ENCODE measurements around the gene CCDC126. TPM values are rescaled to one million over a fixed set of nuclear protein-coding genes. Genes with fewer than 3 reads are reported as not detected.

CCDC126 gene, protein sequence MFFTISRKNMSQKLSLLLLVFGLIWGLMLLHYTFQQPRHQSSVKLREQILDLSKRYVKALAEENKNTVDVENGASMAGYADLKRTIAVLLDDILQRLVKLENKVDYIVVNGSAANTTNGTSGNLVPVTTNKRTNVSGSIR
- total RNA-seq: 10 to 100 TPM in 4 of 9 donors, 1 to 10 TPM in 5; 4.7 to 13.7 (median 9.9) TPM
- 1 to 10 TPM; 4.2 to 9.6 TPM for polyA plus RNA-seq
- long read RNA-seq, donor 1, transcript CCDC126-201 (4 exons, 2,473 nt): major isoform, 8 of 13 reads
- long read RNA-seq, donor 1, partial matches to known transcripts: 0 of 13 reads
- long read RNA-seq, donor 1, other reads (novel, unspliced or antisense): 1 of 13 reads
- long read RNA-seq, donor 2, transcript CCDC126-201 (4 exons, 2,473 nt): major isoform, 6 of 12 reads
- long read RNA-seq, donor 2, partial matches to known transcripts: 0 of 12 reads
- long read RNA-seq, donor 2, other reads (novel, unspliced or antisense): 4 of 12 reads
- long read RNA-seq, donor 3, transcript CCDC126-201 (4 exons, 2,473 nt): major isoform, 12 of 30 reads
- long read RNA-seq, donor 3, transcript CCDC126-204 (5 exons, 847 nt): minor isoform, 6 of 30 reads
- long read RNA-seq, donor 3, partial matches to known transcripts: 4 of 30 reads
- long read RNA-seq, donor 3, other reads (novel, unspliced or antisense): 4 of 30 reads

DNA sequence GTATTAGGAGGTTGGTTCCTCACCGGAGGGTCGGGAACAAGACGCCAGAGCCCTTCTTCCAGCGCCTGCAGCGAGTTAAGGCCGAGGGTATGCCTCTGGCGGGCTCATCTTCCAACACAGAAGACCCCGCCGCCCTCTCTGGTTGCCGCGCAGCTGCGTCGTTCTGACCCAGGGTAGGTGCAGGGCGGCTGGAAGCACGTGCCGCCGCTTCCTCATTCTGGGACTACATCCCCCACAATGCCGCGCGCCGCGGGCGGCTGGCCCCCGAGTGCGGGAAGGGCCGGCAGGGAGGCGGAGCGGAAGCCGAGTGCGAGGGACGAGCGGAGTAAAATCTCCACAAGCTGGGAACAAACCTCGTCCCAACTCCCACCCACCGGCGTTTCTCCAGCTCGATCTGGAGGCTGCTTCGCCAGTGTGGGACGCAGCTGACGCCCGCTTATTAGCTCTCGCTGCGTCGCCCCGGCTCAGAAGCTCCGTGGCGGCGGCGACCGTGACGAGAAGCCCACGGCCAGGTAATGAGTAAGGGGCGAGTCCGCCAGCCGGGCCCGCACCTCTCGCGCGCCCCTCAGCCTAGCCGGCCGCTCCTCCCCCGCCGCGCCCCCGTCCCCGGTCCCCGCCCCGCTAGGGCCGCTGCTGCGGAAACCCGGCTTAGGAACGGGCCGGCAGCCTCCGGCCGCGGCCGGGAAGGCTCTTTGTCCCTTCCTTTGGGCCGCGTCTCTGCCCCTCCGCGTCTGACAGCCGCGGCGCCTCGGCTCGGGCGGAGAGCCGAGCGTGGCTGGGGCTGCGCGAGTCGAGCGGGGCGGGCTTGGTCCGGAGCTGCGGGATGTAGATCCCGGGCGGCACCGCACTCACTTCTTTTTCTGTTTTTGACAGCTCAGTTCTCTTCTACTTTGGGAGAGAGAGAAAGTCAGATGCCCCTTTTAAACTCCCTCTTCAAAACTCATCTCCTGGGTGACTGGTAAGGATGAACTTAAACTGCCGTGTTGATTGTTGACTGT is at the start of gene CCDC126:
Gene CCDC126 (plus strand): TSS at position 289 of the 998 bp plus-strand sequence. CDS start 13,934 bp downstream, outside the sequence.
- peaks cover 0 to 19% (median 13%) of the 10 kb centered on the region in 12 donors for H3K4me1 ChIP-seq
- peak in 1 of 2 donors; percentile 53 for TF ChIP-seq POLR2A (IDR thresholded peaks at IDR 0.05)
- TF ChIP-seq, protein P1, sequence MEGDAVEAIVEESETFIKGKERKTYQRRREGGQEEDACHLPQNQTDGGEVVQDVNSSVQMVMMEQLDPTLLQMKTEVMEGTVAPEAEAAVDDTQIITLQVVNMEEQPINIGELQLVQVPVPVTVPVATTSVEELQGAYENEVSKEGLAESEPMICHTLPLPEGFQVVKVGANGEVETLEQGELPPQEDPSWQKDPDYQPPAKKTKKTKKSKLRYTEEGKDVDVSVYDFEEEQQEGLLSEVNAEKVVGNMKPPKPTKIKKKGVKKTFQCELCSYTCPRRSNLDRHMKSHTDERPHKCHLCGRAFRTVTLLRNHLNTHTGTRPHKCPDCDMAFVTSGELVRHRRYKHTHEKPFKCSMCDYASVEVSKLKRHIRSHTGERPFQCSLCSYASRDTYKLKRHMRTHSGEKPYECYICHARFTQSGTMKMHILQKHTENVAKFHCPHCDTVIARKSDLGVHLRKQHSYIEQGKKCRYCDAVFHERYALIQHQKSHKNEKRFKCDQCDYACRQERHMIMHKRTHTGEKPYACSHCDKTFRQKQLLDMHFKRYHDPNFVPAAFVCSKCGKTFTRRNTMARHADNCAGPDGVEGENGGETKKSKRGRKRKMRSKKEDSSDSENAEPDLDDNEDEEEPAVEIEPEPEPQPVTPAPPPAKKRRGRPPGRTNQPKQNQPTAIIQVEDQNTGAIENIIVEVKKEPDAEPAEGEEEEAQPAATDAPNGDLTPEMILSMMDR (IDR thresholded peaks at IDR 0.05): peak in 1 of 12 donors; percentile 6
- no peaks in the 10 kb centered on the region for H3K9me3 ChIP-seq
- DNase-seq: peak; percentile 93 to 97 (median 96)
- H3K36me3 ChIP-seq: no peaks in the 10 kb centered on the region
- H3K27me3 ChIP-seq: no peaks in the 10 kb centered on the region
- H3K27ac ChIP-seq: peak within 1 kb of the TSS; percentile 87 to 99 (median 96)
- peak; percentile 98 to 99 (median 99) for ATAC-seq
- H3K4me3 ChIP-seq: peak within 1 kb of the TSS; percentile 59 to 98 (median 76)
- WGBS, 4 donors: 1 to 3% (median 2%) methylated on average over 59 to 99 of the region's 99 CpGs
- intact Hi-C loops (cut with DNase I): loop anchor here (1.0 to 5.0 kb wide), 5 partner anchors 80 to 415 kb away; partner anchors contain the start of genes FAM221A (in 9 of the 10) and NUP42 (in 1 of the 10)

DNA sequence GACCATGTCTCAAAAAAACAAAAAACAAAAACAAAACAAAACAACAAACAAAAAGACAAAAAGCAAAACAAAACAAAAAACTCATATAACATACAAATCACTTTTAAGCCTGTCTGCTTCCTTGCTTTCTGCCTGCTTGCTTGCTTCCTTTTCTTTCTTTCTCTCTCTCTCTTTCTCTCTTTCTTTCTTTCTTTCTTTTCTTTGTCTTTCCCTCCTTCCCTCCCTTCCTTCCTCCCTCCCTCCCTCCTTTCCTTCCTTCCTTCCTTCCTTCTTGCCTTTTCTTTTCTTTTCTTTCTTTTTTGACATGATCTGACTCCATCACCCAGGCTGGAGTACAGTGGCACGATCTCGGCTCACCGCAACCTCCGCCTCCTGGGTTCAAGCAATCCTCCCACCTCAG is 49.5 kb upstream of the CCDC126 start:
- no peaks in the 10 kb centered on the region for H3K36me3 ChIP-seq
- H3K27me3 ChIP-seq: no peaks in the 10 kb centered on the region
- peaks cover 0 to 3% (median 0%) of the 10 kb centered on the region in 12 donors for H3K9me3 ChIP-seq
- intact Hi-C loops (cut with DNase I): loop anchor here in 4 of 10 donors (1.0 to 10.0 kb wide), 5 partner anchors 165 to 1117 kb away; partner anchors contain the start of gene STK31 (in 1 of the 4)
- H3K27ac ChIP-seq: no peak overlapping the region
- H3K4me3 ChIP-seq: no peak overlapping the region
- H3K4me1 ChIP-seq: no peaks in the 10 kb centered on the region
- TF ChIP-seq POLR2A (IDR thresholded peaks at IDR 0.05): no peak
- TF ChIP-seq, protein P1 (IDR thresholded peaks at IDR 0.05): no peak
- WGBS, 4 donors: 83 to 89% (median 86%) methylated on average over 4 of the region's 4 CpGs
- ATAC-seq: no peak
- DNase-seq: no peak

DNA sequence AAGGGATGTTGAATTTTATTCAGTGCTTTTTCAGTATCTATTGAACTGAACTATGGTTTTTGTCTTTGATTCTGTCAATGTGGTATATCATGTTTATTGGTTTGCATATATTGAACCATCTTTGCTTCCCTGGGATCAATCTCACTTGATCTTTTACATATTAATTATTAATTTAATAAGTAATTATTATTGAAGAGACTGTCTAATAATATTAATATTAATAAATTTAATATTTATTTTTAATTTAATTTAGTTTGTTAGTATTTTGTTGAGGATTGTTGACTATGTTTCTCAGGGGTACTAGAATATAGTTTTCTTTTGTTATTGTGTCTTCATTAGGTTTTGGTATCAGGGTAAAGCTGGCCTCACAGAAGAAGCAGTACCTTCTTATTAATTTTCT is 38.9 kb upstream of the CCDC126 start:
- no peak for DNase-seq
- TF ChIP-seq POLR2A (IDR thresholded peaks at IDR 0.05): no peak
- TF ChIP-seq, protein P1 (IDR thresholded peaks at IDR 0.05): no peak
- H3K4me3 ChIP-seq: no peak overlapping the region
- H3K4me1 ChIP-seq: no peaks in the 10 kb centered on the region
- peaks cover 0 to 18% (median 0%) of the 10 kb centered on the region in 9 donors for H3K27me3 ChIP-seq
- no peak for ATAC-seq
- no peak overlapping the region for H3K27ac ChIP-seq
- H3K9me3 ChIP-seq: no peaks in the 10 kb centered on the region
- no peaks in the 10 kb centered on the region for H3K36me3 ChIP-seq
- intact Hi-C loops (cut with DNase I): no loop called here
